Esophagus muscularis mucosa (tissue), 4 donors: ENCODE results near the gene C16orf78. TPM values are rescaled to one million over a fixed set of nuclear protein-coding genes. Genes with fewer than 3 reads are reported as not detected.

Experiments used
- DNase-seq: peaks from one replicate; pipeline ENCODE4 v3.0.0-alpha.2; 2017; ENCODE audit errors: extremely low spot score
- H3K27ac ChIP-seq, 4 donors: fragments of 200-600 bp; sonication (generic); replicated peaks in 1 of 4; 1 replicate in 3 of 4; 2 replicates in 1 of 4; pipeline ENCODE4 v1.5.1; 2016 to 2019; ENCODE audit warnings: mild to moderate bottlenecking in 1 of 4
- H3K27me3 ChIP-seq, 4 donors: fragments of 200-600 bp; sonication (generic); one replicate each; pipeline versions ENCODE4 v1.5.1 to v1.6.0; 2016 to 2019
- H3K36me3 ChIP-seq, 4 donors: fragments of 200-600 bp; sonication (generic); one replicate each; pipeline ENCODE4 v1.5.1; 2016 to 2019
- H3K4me1 ChIP-seq, 4 donors: fragments of 200-600 bp; sonication (generic); one replicate each; pipeline ENCODE4 v1.5.1; 2016 to 2019
- H3K4me3 ChIP-seq, 4 donors: fragments of 200-600 bp; sonication (generic); 1 replicate in 2 of 4; 2 replicates in 2 of 4; pipeline ENCODE4 v1.5.1; 2016 to 2019; ENCODE audit warnings: mild to moderate bottlenecking in 4 of 4, moderate library complexity in 1 of 4
- H3K9me3 ChIP-seq, 4 donors: fragments of 200-600 bp; sonication (generic); 1 replicate in 3 of 4; 2 replicates in 1 of 4; pipeline ENCODE4 v1.5.1; 2016 to 2019
- CTCF ChIP-seq, 3 experiments: fragments of 200-600 bp in 2 of 3; fragments of 450-650 bp in 1 of 3; sonication (generic) in 2 of 3; IDR thresholded peaks; one replicate each; pipeline ENCODE4 v1.5.1; 2017 to 2019; ENCODE audit warnings: antibody characterized with exemption in 3 of 3, mild to moderate bottlenecking in 2 of 3, moderate library complexity in 1 of 3
- EP300 ChIP-seq: sonication (generic); formaldehyde crosslinking; IDR thresholded peaks from one replicate; pipeline ENCODE4 v1.6.1; 2017; ENCODE audit warnings: antibody characterized with exemption
- POLR2A ChIP-seq: fragments of 450-650 bp; IDR thresholded peaks from one replicate; pipeline ENCODE4 v1.6.1; 2017; ENCODE audit warnings: antibody characterized with exemption, moderate library complexity, mild to moderate bottlenecking, low read depth
- POLR2AphosphoS5 ChIP-seq, 2 donors: sonication (generic); formaldehyde crosslinking; IDR thresholded peaks; one replicate each; pipeline ENCODE4 v1.6.1; 2017; ENCODE audit warnings: antibody characterized with exemption in 2 of 2
- WGBS: methylation state at CpG from one replicate; pipeline ENCODE4 v1.1.5; 2018; 5-methylcytosine and 5-hydroxymethylcytosine counted together
- intact Hi-C: fragments of 100-400 bp; cut with DNase I; formaldehyde crosslinking; loops from one replicate; pipeline ENCODE4 v1.15.1; 2023
- total RNA-seq, 4 donors: library from RNA; depleted of rRNA; stranded (reverse); fragments of >200 nt; gene quantifications; one replicate each; pipeline versions ENCODE4 v1.1.0 to v1.2.1, GENCODE V29; 2016

C16orf78 gene
- total RNA-seq, 4 donors from 2014 or later = not detected

- WGBS = 45% methylated on average over 7 of the region's 8 CpGs
- Histone ChIP-seq H3K27ac (no peak overlapping the region), H3K4me1 (no peaks in the 10 kb centered on the region), H3K27me3 (peaks cover 0 to 70% (median 0%) of the 10 kb centered on the region in 4 donors), H3K4me3 (no peak overlapping the region), H3K9me3 (no peaks in the 10 kb centered on the region), H3K36me3 (no peaks in the 10 kb centered on the region)
- intact Hi-C loops = no loop called here
- TF ChIP-seq POLR2AphosphoS5 (IDR thresholded peaks at IDR 0.05) = no peak
- no peak for TF ChIP-seq EP300
- no peak for TF ChIP-seq CTCF (IDR thresholded peaks at IDR 0.05)
- TF ChIP-seq POLR2A = no peak
- DNase-seq = no peak
These were observed 31.0 kb upstream of the C16orf78 start for GRCh38 chr16:49342336-49343265.

- WGBS = 93% methylated on average over 4 of the region's 4 CpGs
- intact Hi-C loops = no loop called here
- no peak overlapping the region for H3K27ac ChIP-seq
- H3K4me3 ChIP-seq = no peak overlapping the region
- no peaks in the 10 kb centered on the region for H3K4me1 ChIP-seq
- DNase-seq = no peak
- no peaks in the 10 kb centered on the region for H3K9me3 ChIP-seq
- no peaks in the 10 kb centered on the region for H3K36me3 ChIP-seq
- TF ChIP-seq POLR2AphosphoS5 (IDR thresholded peaks at IDR 0.05) = no peak
- no peak for TF ChIP-seq EP300
- no peak for TF ChIP-seq CTCF (IDR thresholded peaks at IDR 0.05)
- no peak for TF ChIP-seq POLR2A
- peaks cover 0 to 69% (median 0%) of the 10 kb centered on the region in 4 donors for H3K27me3 ChIP-seq
These were observed 30.3 kb upstream of the C16orf78 start for GRCh38 chr16:49343291-49343690.

GRCh38 chr16:49344401-49344800 lies 29.2 kb upstream of the C16orf78 start:
- no peaks in the 10 kb centered on the region for H3K9me3 ChIP-seq
- no peaks in the 10 kb centered on the region for H3K4me1 ChIP-seq
- no peaks in the 10 kb centered on the region for H3K36me3 ChIP-seq
- DNase-seq = no peak
- intact Hi-C loops = no loop called here
- no peak overlapping the region for H3K4me3 ChIP-seq
- TF ChIP-seq CTCF (IDR thresholded peaks at IDR 0.05) = no peak
- TF ChIP-seq EP300 = no peak
- TF ChIP-seq POLR2AphosphoS5 (IDR thresholded peaks at IDR 0.05) = no peak
- TF ChIP-seq POLR2A = no peak
- H3K27me3 ChIP-seq = peaks cover 0 to 69% (median 0%) of the 10 kb centered on the region in 4 donors
- no peak overlapping the region for H3K27ac ChIP-seq
- WGBS = 93% methylated on average over 3 of the region's 5 CpGs

- Histone ChIP-seq H3K4me3 (no peak overlapping the region), H3K36me3 (no peaks in the 10 kb centered on the region), H3K4me1 (no peaks in the 10 kb centered on the region), H3K9me3 (no peaks in the 10 kb centered on the region), H3K27me3 (peaks cover 0 to 71% (median 3%) of the 10 kb centered on the region in 4 donors), H3K27ac (no peak overlapping the region)
- DNase-seq = no peak
- intact Hi-C loops = no loop called here
- TF ChIP-seq POLR2A (no peak), CTCF (IDR thresholded peaks at IDR 0.05) (no peak), EP300 (no peak), POLR2AphosphoS5 (IDR thresholded peaks at IDR 0.05) (no peak)
- 21% methylated on average over 4 of the region's 4 CpGs for WGBS
These were observed 27.8 kb upstream of the C16orf78 start for GRCh38 chr16:49345829-49346228.
